Activated CD4-positive, alpha-beta T cell treated with anti-CD3 and anti-CD28 coated beads, Interleukin-2, Interleukin-6, amounts not matched to agents 100 ng/mL and 50 ng/mL, durations not matched to agents 16 hours and 8 hours (primary cell): ENCODE results near the gene UCMA.

Experiments used
- DNase-seq: peaks from one replicate; pipeline ENCODE4 v3.0.0-alpha.2; 2020

Gene UCMA

GRCh38 chr10:13231808-13232207, 2.4 kb downstream of the UCMA start:
- DNase-seq: no peak

GRCh38 chr10:13231190-13231589, 3.0 kb downstream of the UCMA start:
- no peak for DNase-seq

- DNase-seq: no peak
These were observed 7.1 kb downstream of the UCMA start for GRCh38 chr10:13227031-13227430.

- no peak for DNase-seq
These were observed 8.6 kb downstream of the UCMA start for GRCh38 chr10:13225601-13226000.

- no peak for DNase-seq
These were observed 9.8 kb downstream of the UCMA start for GRCh38 chr10:13224210-13224995.

- no peak for DNase-seq
These were observed 10.9 kb downstream of the UCMA start for GRCh38 chr10:13223241-13223640.

- DNase-seq: no peak
These were observed 11.6 kb downstream of the UCMA start for GRCh38 chr10:13222566-13222965.

GRCh38 chr10:13222151-13222550, 12.0 kb downstream of the UCMA start:
- no peak for DNase-seq

- DNase-seq: no peak
These were observed 12.6 kb downstream of the UCMA start for GRCh38 chr10:13221572-13221971.

- no peak for DNase-seq
These were observed 14.2 kb downstream of the UCMA start for GRCh38 chr10:13219685-13220670.

- no peak for DNase-seq
These were observed 15.3 kb downstream of the UCMA start for GRCh38 chr10:13218878-13219277.

- DNase-seq: no peak
These were observed 21.0 kb downstream of the UCMA start for GRCh38 chr10:13213163-13213562.

- DNase-seq: no peak
These were observed 27.4 kb downstream of the UCMA start for GRCh38 chr10:13206546-13207443.

GRCh38 chr10:13206091-13206490, 28.1 kb downstream of the UCMA start:
- DNase-seq: no peak

- DNase-seq: no peak
These were observed 33.0 kb downstream of the UCMA start for GRCh38 chr10:13201132-13201531.

- no peak for DNase-seq
These were observed 39.2 kb downstream of the UCMA start for GRCh38 chr10:13195016-13195415.

GRCh38 chr10:13193637-13194036, 40.5 kb downstream of the UCMA start:
- no peak for DNase-seq

- no peak for DNase-seq
These were observed 42.8 kb downstream of the UCMA start for GRCh38 chr10:13191362-13191761.

- no peak for DNase-seq
These were observed 43.4 kb downstream of the UCMA start for GRCh38 chr10:13190816-13191215.

GRCh38 chr10:13189961-13190360, 44.2 kb downstream of the UCMA start:
- no peak for DNase-seq

- no peak for DNase-seq
These were observed 45.6 kb downstream of the UCMA start for GRCh38 chr10:13188593-13188992.

- no peak for DNase-seq
These were observed 47.0 kb downstream of the UCMA start for GRCh38 chr10:13187135-13187534.
